Smooth muscle cell of the pulmonary artery (primary cell): Measurements from ENCODE around the gene SAP30BP. TPM values are rescaled to one million over a fixed set of nuclear protein-coding genes. Genes with fewer than 3 reads are reported as not detected.

ENCODE experiments used
- total RNA-seq: library from RNA; depleted of rRNA; stranded (reverse); fragments of >200 nt; gene quantifications from 2 replicates; pipeline ENCODE4 v1.2.3, GENCODE V29; 2014

The SAP30BP gene
- 36.0 and 42.2 TPM in 2 replicates for total RNA-seq

DNA sequence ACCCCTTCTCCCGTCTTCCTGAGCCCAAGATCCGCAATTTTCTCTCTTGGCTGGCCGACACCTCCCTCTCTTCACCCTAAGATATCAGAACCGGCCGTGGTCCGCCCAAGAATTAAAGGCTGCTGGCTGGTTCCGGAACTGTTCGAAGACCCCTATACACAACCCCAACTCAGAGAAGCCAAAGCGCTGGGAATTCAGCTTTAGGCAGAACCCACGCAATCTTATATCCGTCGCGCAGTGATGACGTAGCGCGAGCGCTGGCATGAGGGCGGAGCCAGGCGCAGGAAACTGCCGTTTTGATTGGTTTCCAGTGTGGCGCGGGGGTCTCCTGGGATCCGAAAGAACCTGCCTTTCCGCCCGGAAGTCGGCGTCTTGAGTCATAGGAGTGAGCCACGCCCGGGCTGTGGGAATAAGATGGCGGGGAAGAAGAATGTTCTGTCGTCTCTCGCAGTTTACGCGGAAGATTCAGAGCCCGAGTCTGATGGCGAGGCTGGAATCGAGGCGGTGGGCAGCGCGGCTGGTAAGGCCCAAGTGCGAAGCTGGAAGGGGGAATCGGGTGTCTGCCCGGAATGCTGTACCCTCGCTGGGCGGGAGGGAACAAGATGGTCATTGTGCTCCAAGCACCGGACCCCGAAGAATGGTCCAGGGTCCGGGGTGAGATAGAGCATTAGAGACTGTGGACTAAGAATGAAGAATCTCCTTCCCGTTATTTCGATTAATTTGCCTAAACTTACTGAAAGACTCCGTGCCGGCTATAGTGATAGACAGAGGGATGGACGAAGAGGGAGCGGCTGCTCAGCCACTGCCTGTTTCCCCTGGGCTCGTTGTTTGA is at the start of gene SAP30BP, which contains the start of gene RECQL5:
Gene SAP30BP, plus strand, starts transcription at position 380 of the 832 bp plus-strand sequence. Its CDS starts 35 bp downstream, at position 415.
Gene RECQL5, minus strand, starts transcription at position 196 of the 832 bp plus-strand sequence. CDS start 597 bp downstream, outside the sequence.

DNA sequence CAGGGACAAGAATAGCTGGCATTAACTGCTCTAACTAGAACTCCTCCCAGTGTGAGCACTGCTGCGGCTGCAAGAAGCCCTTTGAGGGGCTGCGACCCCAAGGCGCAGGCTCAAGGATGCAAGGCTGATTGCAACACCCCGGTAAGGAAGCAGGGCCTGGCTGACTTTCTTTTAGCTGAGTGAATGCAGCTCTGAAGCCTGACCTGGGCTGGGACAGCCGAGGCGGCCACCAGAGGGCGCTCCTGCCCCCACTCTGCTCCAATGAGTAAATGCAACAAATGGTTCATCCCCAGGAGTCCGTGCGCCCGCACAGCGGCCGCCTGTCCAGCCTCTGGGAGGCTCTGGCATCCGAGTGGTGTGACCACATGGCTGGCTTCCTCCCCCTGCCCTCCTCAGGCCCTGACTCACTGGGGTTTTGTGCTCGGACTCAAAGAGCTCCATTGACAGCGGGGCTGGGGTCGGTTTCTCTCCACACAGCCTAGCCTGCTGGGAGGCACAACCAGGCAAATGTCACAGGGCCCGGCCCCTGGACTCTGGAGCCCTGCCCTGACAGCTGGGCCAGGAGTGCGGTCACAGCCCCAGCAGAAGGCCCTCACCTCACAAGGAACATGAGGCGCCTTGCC is 34.2 kb upstream of the SAP30BP start, which contains the start of gene SMIM5:
Gene SMIM5, plus strand, starts transcription at position 572 of the 623 bp plus-strand sequence. CDS start 6,768 bp downstream, outside the sequence.

DNA sequence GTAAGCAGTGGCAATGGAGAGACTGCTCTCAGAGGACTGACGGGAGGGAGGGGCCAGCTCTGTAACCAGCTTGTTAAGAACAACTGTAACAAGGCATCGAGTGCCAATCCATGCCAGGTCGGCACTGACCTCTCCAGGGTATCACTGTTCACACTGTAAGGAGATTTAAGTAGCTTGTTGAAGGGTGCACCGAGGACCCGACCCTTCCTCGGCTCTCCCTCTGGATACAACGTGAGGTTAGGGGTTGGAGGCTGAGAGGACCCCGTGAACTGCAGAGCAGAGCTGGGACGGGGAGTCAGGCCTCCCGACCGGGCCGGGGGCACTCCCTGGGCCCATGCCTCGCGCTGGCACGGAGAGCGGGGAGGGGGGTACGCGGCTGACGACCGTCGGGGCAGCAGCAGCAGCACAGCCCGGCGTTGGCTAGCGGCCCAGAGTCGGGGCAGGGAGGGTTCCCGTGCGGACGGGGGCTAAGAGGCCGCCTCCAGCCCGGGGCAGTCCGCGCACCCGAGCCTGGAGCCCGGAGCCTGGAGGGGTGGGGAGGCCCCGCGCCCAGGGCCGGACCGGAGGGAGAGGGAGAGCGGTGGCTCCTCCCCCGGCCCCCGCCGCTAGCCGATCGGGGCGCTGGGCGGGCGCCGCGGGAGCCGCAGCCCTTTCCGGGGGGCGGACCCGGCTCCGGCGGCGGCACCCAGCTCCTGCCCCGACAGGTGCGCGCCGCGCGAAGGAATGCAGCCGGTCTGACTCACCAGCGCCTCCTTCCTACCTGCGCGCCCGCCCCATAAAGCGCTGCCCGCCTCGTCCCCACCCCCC is 53.7 kb downstream of the SAP30BP start, which contains the start of gene ITGB4:
Gene ITGB4, plus strand, starts transcription at position 804 of the 807 bp plus-strand sequence. CDS start 3,245 bp downstream, outside the sequence.

Other genes with a start within 250 kb of the SAP30BP start
- gene TMEM94, start 210.7 kb upstream of the SAP30BP start, total RNA-seq: 39.3 and 46.5 TPM in 2 replicates
- 8.0 and 13.9 TPM in 2 replicates for gene CASKIN2, start 151.8 kb upstream of the SAP30BP start, total RNA-seq
- 5.5 and 12.9 TPM in 2 replicates for gene TSEN54, start 150.8 kb upstream of the SAP30BP start, total RNA-seq
- 0.26 and 0.46 TPM in 2 replicates for gene LLGL2, start 141.6 kb upstream of the SAP30BP start, total RNA-seq
- gene MYO15B, start 79.5 kb upstream of the SAP30BP start, total RNA-seq: 4.2 and 5.7 TPM in 2 replicates
- 0.07 TPM in 1 of 2 replicates, not detected in the other for gene SMIM5, start 33.9 kb upstream of the SAP30BP start, total RNA-seq
- gene RECQL5, start 184 bp upstream of the SAP30BP start, total RNA-seq: 16.7 and 24.2 TPM in 2 replicates
- 0.13 and 0.69 TPM in 2 replicates for gene ITGB4, start 54.1 kb downstream of the SAP30BP start, total RNA-seq
- 34.0 and 49.6 TPM in 2 replicates for gene GALK1, start 97.9 kb downstream of the SAP30BP start, total RNA-seq
- 18.5 and 19.3 TPM in 2 replicates for gene UNK, start 117.5 kb downstream of the SAP30BP start, total RNA-seq
- gene UNC13D, start 177.1 kb downstream of the SAP30BP start, total RNA-seq: 1.8 and 3.0 TPM in 2 replicates
- 45.3 and 64.9 TPM in 2 replicates for gene WBP2, start 188.0 kb downstream of the SAP30BP start, total RNA-seq
- gene TRIM47, start 211.2 kb downstream of the SAP30BP start, total RNA-seq: 13.1 and 17.7 TPM in 2 replicates
- 16.5 and 26.6 TPM in 2 replicates for gene TRIM65, start 229.6 kb downstream of the SAP30BP start, total RNA-seq
- gene MRPL38, start 237.5 kb downstream of the SAP30BP start, total RNA-seq: 23.9 and 28.4 TPM in 2 replicates